Calu3 (cell line): Measurements from ENCODE around the gene TRIM7. TPM values are rescaled to one million over a fixed set of nuclear protein-coding genes. Genes with fewer than 3 reads are reported as not detected.
A peak's percentile ranks its signal among the peaks of the same experiment; 100 is the strongest.

ENCODE experiments used
- BruUV-seq: library from RNA; stranded (reverse); fragments of 400-500 nt; replicated peaks from 2 replicates; lab custom pipeline; 2021; lab: Mats Ljungman, UMichigan
- CTCF ChIA-PET: fragments of 300-600 bp; sonication (Branson Sonifier 250); formaldehyde crosslinking; loops from one replicate; lab custom pipeline; 2022; ENCODE audit warnings: antibody characterized with exemption; lab: Charles Lee
- DNase-seq: peaks from one replicate; pipeline ENCODE4 v3.0.0; 2022
- H3K27ac Mint-ChIP-seq: one replicate; pipeline ENCODE4 v1.8.0; 2022; ENCODE audit warnings: mixed read lengths; ENCODE audit not compliant: unreplicated experiment
- H3K27me3 Mint-ChIP-seq: one replicate; pipeline ENCODE4 v1.8.0; 2022; ENCODE audit warnings: mixed read lengths; ENCODE audit not compliant: unreplicated experiment
- H3K36me3 Mint-ChIP-seq: one replicate; pipeline ENCODE4 v1.8.0; 2022; ENCODE audit warnings: mild to moderate bottlenecking, moderate library complexity, mixed read lengths; ENCODE audit not compliant: insufficient read depth, unreplicated experiment
- H3K4me1 Mint-ChIP-seq: one replicate; pipeline ENCODE4 v1.8.0; 2022; ENCODE audit warnings: mild to moderate bottlenecking, low read depth, mixed read lengths; ENCODE audit not compliant: unreplicated experiment
- H3K4me3 Mint-ChIP-seq: one replicate; pipeline ENCODE4 v1.8.0; 2022; ENCODE audit warnings: mild to moderate bottlenecking, low read depth, moderate library complexity, mixed read lengths; ENCODE audit not compliant: unreplicated experiment
- H3K9me3 Mint-ChIP-seq: one replicate; pipeline ENCODE4 v1.8.0; 2022; ENCODE audit warnings: low read depth, mixed read lengths; ENCODE audit not compliant: unreplicated experiment
- CTCF ChIP-seq: fragments of 200-600 bp; IDR thresholded peaks from one replicate; pipeline ENCODE4 v1.8.0; 2022; ENCODE audit warnings: antibody characterized with exemption; ENCODE audit not compliant: unreplicated experiment
- intact Hi-C: fragments of 100-400 bp; cut with micrococcal nuclease; formaldehyde crosslinking; loops from one replicate; pipeline ENCODE4 v1.10.0; 2022; ENCODE audit not compliant: unreplicated experiment
- total RNA-seq: library from RNA; stranded (reverse); gene quantifications from 2 replicates; pipeline ENCODE4 v1.2.3, GENCODE V29; 2022

TRIM7 gene
- total RNA-seq, 1 experiment from 2014 or later = 2.4 TPM

- H3K4me1 Mint-ChIP-seq = peaks cover 49% of the 10 kb centered on the region
- peak overlapping the region; percentile 97 for H3K27ac Mint-ChIP-seq
- DNase-seq = peak; percentile 94
- CTCF ChIA-PET = interaction anchor here (0.5 to 2.9 kb wide), 9 partner anchors 9 to 396 kb away, joined by 3 to 24 read pairs (median 8); partner anchors contain the start of gene TRIM41
- BruUV-seq = TSS peak; percentile 100
- intact Hi-C loops = loop anchor here (1.0 kb wide), 2 partner anchors 11 to 18 kb away; no protein-coding TSS in a partner anchor
- peak overlapping the region; percentile 75 for H3K4me3 Mint-ChIP-seq
- H3K9me3 Mint-ChIP-seq = no peaks in the 10 kb centered on the region
- TF ChIP-seq CTCF = no peak
- H3K27me3 Mint-ChIP-seq = peaks cover 41% of the 10 kb centered on the region
- H3K36me3 Mint-ChIP-seq = peaks cover 52% of the 10 kb centered on the region
Measured at GRCh38 chr5:181207214-181207959, 2.4 kb upstream of the TRIM7 start.

- no TSS peak for BruUV-seq
- Mint-ChIP-seq H3K9me3 (no peaks in the 10 kb centered on the region), H3K36me3 (peaks cover 52% of the 10 kb centered on the region), H3K27me3 (peaks cover 44% of the 10 kb centered on the region), H3K27ac (peak overlapping the region; percentile 97), H3K4me3 (peak overlapping the region; percentile 75), H3K4me1 (peaks cover 49% of the 10 kb centered on the region)
- CTCF ChIA-PET = interaction anchor here (2.1 to 2.9 kb wide), 3 partner anchors 14 to 21 kb away, joined by 7 to 24 read pairs (median 15); no protein-coding TSS in a partner anchor
- no peak for DNase-seq
- no peak for TF ChIP-seq CTCF
- intact Hi-C loops = no loop called here
Measured at GRCh38 chr5:181205761-181206649, 1.0 kb upstream of the TRIM7 start.

GRCh38 chr5:181204113-181204825 lies 727 bp downstream of the TRIM7 start:
- Mint-ChIP-seq H3K4me3 (peak overlapping the region; percentile 75), H3K9me3 (no peaks in the 10 kb centered on the region), H3K36me3 (peaks cover 52% of the 10 kb centered on the region), H3K4me1 (peaks cover 49% of the 10 kb centered on the region), H3K27ac (no peak overlapping the region), H3K27me3 (peaks cover 61% of the 10 kb centered on the region)
- intact Hi-C loops = no loop called here
- no peak for TF ChIP-seq CTCF
- BruUV-seq = no TSS peak
- DNase-seq = peak; percentile 43
- CTCF ChIA-PET = interaction anchor here (0.7 to 2.1 kb wide), 3 partner anchors 12 to 822 kb away, joined by 3 to 7 read pairs (median 7); no protein-coding TSS in a partner anchor

GRCh38 chr5:181203777-181204112 lies 1.3 kb downstream of the TRIM7 start:
- intact Hi-C loops = no loop called here
- Mint-ChIP-seq H3K36me3 (peaks cover 52% of the 10 kb centered on the region), H3K27me3 (peaks cover 67% of the 10 kb centered on the region), H3K27ac (no peak overlapping the region), H3K9me3 (no peaks in the 10 kb centered on the region), H3K4me3 (peak overlapping the region; percentile 75), H3K4me1 (peaks cover 54% of the 10 kb centered on the region)
- no peak for DNase-seq
- BruUV-seq = no TSS peak
- TF ChIP-seq CTCF = no peak
- CTCF ChIA-PET = interaction anchor here (0.7 to 2.1 kb wide), 3 partner anchors 12 to 821 kb away, joined by 3 to 7 read pairs (median 7); no protein-coding TSS in a partner anchor
